Neural cell (in vitro differentiated cells): ENCODE results near the gene UBASH3A. TPM values are rescaled to one million over a fixed set of nuclear protein-coding genes. Genes with fewer than 3 reads are reported as not detected.

Experiments
- H2AFZ ChIP-seq: fragments of 200-600, 300-800 bp; sonication (generic), shearing (Covaris generic); 2 replicates; pipeline ENCODE4 v1.6.0; 2014; ENCODE audit warnings: low read depth, mild to moderate bottlenecking, antibody characterized with exemption, low read length, moderate library complexity
- H3F3A ChIP-seq: fragments of 200-600 bp; shearing (Covaris generic); 2 replicates; pipeline ENCODE4 v1.6.1; 2016; ENCODE audit warnings: mild to moderate bottlenecking, moderate library complexity, mixed read lengths, antibody characterized with exemption, low read length; ENCODE audit not compliant: insufficient read depth, poor library complexity, severe bottlenecking
- H3K27ac ChIP-seq: fragments of 200-600, 300-800 bp; sonication (generic), shearing (Covaris generic); 2 replicates; pipeline ENCODE4 v1.5.1; 2014; ENCODE audit warnings: mild to moderate bottlenecking, low read length, moderate library complexity
- H3K27me3 ChIP-seq: fragments of 300-800, 200-600 bp; sonication (generic), shearing (Covaris generic); 2 replicates; pipeline ENCODE4 v1.6.0; 2014; ENCODE audit warnings: mild to moderate bottlenecking, low read depth, low read length, moderate library complexity; ENCODE audit not compliant: insufficient read depth
- H3K36me3 ChIP-seq: fragments of 300-800, 200-600 bp; sonication (generic), shearing (Covaris generic); 2 replicates; pipeline ENCODE4 v1.5.1; 2014; ENCODE audit warnings: mild to moderate bottlenecking, antibody characterized with exemption, low read length, moderate library complexity; ENCODE audit not compliant: insufficient read depth
- H3K4me2 ChIP-seq: fragments of 300-800, 200-600 bp; sonication (generic), shearing (Covaris generic); 2 replicates; pipeline ENCODE4 v1.6.0; 2014; ENCODE audit warnings: mild to moderate bottlenecking, low read length
- H3K4me3 ChIP-seq: fragments of 300-800, 200-600 bp; sonication (generic), shearing (Covaris generic); 2 replicates; pipeline ENCODE4 v1.5.1; 2014; ENCODE audit warnings: mild to moderate bottlenecking, low read length, moderate library complexity
- H3K79me2 ChIP-seq: fragments of 200-600 bp; shearing (Covaris generic); replicated peaks from 2 replicates; pipeline ENCODE4 v1.6.0; 2014; ENCODE audit warnings: mild to moderate bottlenecking, low read length, moderate library complexity; ENCODE audit not compliant: insufficient read depth
- H3K9ac ChIP-seq: fragments of 300-800, 200-600 bp; sonication (generic), shearing (Covaris generic); 2 replicates; pipeline ENCODE4 v1.6.1; 2016; ENCODE audit warnings: mild to moderate bottlenecking, low read length, mixed read lengths
- H3K9me2 ChIP-seq: fragments of 200-600 bp; shearing (Covaris generic); 2 replicates; pipeline ENCODE4 v1.6.1; 2016; ENCODE audit warnings: mild to moderate bottlenecking, low read length, mixed read lengths; ENCODE audit not compliant: insufficient read depth
- H3K9me3 ChIP-seq: fragments of 200-600, 300-800 bp; sonication (generic), shearing (Covaris generic); 2 replicates; pipeline ENCODE4 v1.6.1; 2016; ENCODE audit warnings: mild to moderate bottlenecking, mixed run types, low read length, moderate library complexity, mixed read lengths
- H4K20me1 ChIP-seq: fragments of 200-600 bp; shearing (Covaris generic); 2 replicates; pipeline ENCODE4 v1.6.1; 2016; ENCODE audit warnings: mild to moderate bottlenecking, mixed run types; ENCODE audit not compliant: insufficient read depth
- EP300 ChIP-seq: fragments of 450-650 bp; conservative IDR thresholded peaks from 2 replicates; pipeline ENCODE4 v1.6.1; 2014; ENCODE audit warnings: antibody characterized with exemption, mild to moderate bottlenecking, moderate library complexity; ENCODE audit not compliant: poor library complexity, severe bottlenecking
- EZH2 ChIP-seq: fragments of 200-600, 300-800 bp; shearing (Covaris generic), sonication (generic); IDR thresholded peaks from 2 replicates; pipeline ENCODE4 v1.6.1; 2014; ENCODE audit warnings: antibody characterized with exemption, low read length, borderline replicate concordance, mild to moderate bottlenecking; ENCODE audit not compliant: insufficient read depth, poor library complexity, severe bottlenecking
- MXI1 ChIP-seq: fragments of 450-650 bp; conservative IDR thresholded peaks from 2 replicates; pipeline ENCODE4 v1.6.1; 2014; ENCODE audit warnings: antibody characterized with exemption, mild to moderate bottlenecking; ENCODE audit not compliant: poor library complexity, severe bottlenecking
- POLR2AphosphoS5 ChIP-seq: IDR thresholded peaks from 2 replicates; pipeline ENCODE4 v1.6.1; 2012
- RAD21 ChIP-seq: fragments of 450-650 bp; conservative IDR thresholded peaks from 2 replicates; pipeline ENCODE4 v1.6.1; 2014; ENCODE audit warnings: antibody characterized with exemption, mild to moderate bottlenecking, moderate library complexity
- SMC3 ChIP-seq: fragments of 450-650 bp; conservative IDR thresholded peaks from 2 replicates; pipeline ENCODE4 v1.6.1; 2014; ENCODE audit warnings: antibody characterized with exemption, mild to moderate bottlenecking, moderate library complexity; ENCODE audit not compliant: poor library complexity
- TAF1 ChIP-seq: IDR thresholded peaks from 2 replicates; pipeline ENCODE4 v1.6.1; 2012; ENCODE audit warnings: low read depth
- polyA plus RNA-seq: library from polyadenylated mRNA; depleted of rRNA; stranded (reverse); fragments of >200 nt; gene quantifications from 2 replicates; pipeline ENCODE4 v1.2.3, GENCODE V29; 2014
- TF ChIP-seq, protein P1 (sequence below): fragments of 450-650 bp; IDR thresholded peaks from 2 replicates; pipeline ENCODE4 v1.5.1; 2014; ENCODE audit warnings: antibody characterized with exemption, mild to moderate bottlenecking, moderate library complexity; ENCODE audit not compliant: poor library complexity, severe bottlenecking
- TF ChIP-seq, protein P2 (sequence below): IDR thresholded peaks from 2 replicates; pipeline ENCODE4 v1.6.1; 2012; ENCODE audit warnings: borderline replicate concordance

The UBASH3A gene
- polyA plus RNA-seq, 1 donor from 2014 or later: not detected

DNA sequence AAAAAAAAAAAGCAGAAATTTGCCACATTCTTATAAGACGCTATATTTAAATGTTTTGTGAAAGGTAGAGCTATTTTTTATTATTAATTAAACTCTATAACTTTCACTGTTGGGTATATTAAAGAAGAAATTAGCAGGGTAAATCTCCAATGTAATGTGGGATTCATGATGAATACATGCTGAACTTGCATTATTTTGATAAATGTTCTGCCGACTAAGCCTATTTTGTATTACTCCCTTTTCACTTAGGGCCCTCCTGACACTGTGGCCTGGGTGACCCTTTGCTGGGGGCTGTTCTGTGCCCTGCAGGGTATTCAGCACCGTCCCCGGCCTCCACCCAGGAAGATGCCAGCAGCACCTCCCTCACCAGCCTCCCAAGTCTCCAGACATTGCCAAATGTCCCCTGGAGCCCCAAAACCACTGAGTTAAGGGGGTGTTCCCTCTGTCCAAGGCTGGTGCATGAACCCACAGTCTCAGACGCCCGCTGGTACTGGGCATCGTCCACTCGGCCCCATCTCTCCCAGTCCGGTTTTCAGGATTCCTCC is 69.9 kb downstream of the UBASH3A start:
- H3K9me2 ChIP-seq: no peaks in the 10 kb centered on the region
- no peaks in the 10 kb centered on the region for H3K27me3 ChIP-seq
- no peak overlapping the region for H3K4me2 ChIP-seq
- no peak overlapping the region for H3K9ac ChIP-seq
- H4K20me1 ChIP-seq: no peaks in the 10 kb centered on the region
- H2AFZ ChIP-seq: no peak overlapping the region
- no peak for TF ChIP-seq RAD21
- TF ChIP-seq, protein P1, sequence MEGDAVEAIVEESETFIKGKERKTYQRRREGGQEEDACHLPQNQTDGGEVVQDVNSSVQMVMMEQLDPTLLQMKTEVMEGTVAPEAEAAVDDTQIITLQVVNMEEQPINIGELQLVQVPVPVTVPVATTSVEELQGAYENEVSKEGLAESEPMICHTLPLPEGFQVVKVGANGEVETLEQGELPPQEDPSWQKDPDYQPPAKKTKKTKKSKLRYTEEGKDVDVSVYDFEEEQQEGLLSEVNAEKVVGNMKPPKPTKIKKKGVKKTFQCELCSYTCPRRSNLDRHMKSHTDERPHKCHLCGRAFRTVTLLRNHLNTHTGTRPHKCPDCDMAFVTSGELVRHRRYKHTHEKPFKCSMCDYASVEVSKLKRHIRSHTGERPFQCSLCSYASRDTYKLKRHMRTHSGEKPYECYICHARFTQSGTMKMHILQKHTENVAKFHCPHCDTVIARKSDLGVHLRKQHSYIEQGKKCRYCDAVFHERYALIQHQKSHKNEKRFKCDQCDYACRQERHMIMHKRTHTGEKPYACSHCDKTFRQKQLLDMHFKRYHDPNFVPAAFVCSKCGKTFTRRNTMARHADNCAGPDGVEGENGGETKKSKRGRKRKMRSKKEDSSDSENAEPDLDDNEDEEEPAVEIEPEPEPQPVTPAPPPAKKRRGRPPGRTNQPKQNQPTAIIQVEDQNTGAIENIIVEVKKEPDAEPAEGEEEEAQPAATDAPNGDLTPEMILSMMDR: no peak
- TF ChIP-seq, protein P2, sequence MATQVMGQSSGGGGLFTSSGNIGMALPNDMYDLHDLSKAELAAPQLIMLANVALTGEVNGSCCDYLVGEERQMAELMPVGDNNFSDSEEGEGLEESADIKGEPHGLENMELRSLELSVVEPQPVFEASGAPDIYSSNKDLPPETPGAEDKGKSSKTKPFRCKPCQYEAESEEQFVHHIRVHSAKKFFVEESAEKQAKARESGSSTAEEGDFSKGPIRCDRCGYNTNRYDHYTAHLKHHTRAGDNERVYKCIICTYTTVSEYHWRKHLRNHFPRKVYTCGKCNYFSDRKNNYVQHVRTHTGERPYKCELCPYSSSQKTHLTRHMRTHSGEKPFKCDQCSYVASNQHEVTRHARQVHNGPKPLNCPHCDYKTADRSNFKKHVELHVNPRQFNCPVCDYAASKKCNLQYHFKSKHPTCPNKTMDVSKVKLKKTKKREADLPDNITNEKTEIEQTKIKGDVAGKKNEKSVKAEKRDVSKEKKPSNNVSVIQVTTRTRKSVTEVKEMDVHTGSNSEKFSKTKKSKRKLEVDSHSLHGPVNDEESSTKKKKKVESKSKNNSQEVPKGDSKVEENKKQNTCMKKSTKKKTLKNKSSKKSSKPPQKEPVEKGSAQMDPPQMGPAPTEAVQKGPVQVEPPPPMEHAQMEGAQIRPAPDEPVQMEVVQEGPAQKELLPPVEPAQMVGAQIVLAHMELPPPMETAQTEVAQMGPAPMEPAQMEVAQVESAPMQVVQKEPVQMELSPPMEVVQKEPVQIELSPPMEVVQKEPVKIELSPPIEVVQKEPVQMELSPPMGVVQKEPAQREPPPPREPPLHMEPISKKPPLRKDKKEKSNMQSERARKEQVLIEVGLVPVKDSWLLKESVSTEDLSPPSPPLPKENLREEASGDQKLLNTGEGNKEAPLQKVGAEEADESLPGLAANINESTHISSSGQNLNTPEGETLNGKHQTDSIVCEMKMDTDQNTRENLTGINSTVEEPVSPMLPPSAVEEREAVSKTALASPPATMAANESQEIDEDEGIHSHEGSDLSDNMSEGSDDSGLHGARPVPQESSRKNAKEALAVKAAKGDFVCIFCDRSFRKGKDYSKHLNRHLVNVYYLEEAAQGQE: no peak
- no peak for TF ChIP-seq EP300
- TF ChIP-seq SMC3: no peak
- TF ChIP-seq EZH2: no peak
- no peak for TF ChIP-seq POLR2AphosphoS5
- no peak for TF ChIP-seq MXI1
- H3K9me3 ChIP-seq: no peaks in the 10 kb centered on the region
- no peaks in the 10 kb centered on the region for H3K79me2 ChIP-seq
- no peaks in the 10 kb centered on the region for H3F3A ChIP-seq
- no peak overlapping the region for H3K27ac ChIP-seq
- no peaks in the 10 kb centered on the region for H3K36me3 ChIP-seq
- H3K4me3 ChIP-seq: no peak overlapping the region

- H3K27me3 ChIP-seq: no peaks in the 10 kb centered on the region
- no peaks in the 10 kb centered on the region for H3K36me3 ChIP-seq
- no peak overlapping the region for H3K9ac ChIP-seq
- no peaks in the 10 kb centered on the region for H3K9me3 ChIP-seq
- no peak overlapping the region for H3K27ac ChIP-seq
- H2AFZ ChIP-seq: no peak overlapping the region
- no peak overlapping the region for H3K4me3 ChIP-seq
- H3K4me2 ChIP-seq: no peak overlapping the region
- no peaks in the 10 kb centered on the region for H3F3A ChIP-seq
- no peaks in the 10 kb centered on the region for H4K20me1 ChIP-seq
- no peaks in the 10 kb centered on the region for H3K79me2 ChIP-seq
- TF ChIP-seq MXI1: no peak
- TF ChIP-seq EP300: no peak
- TF ChIP-seq, protein P2: no peak
- TF ChIP-seq SMC3: no peak
- no peak for TF ChIP-seq POLR2AphosphoS5
- TF ChIP-seq, protein P1: no peak
- no peak for TF ChIP-seq EZH2
- no peak for TF ChIP-seq TAF1
- TF ChIP-seq RAD21: no peak
- H3K9me2 ChIP-seq: no peaks in the 10 kb centered on the region
Observed at GRCh38 chr21:42474043-42474831, 70.5 kb downstream of the UBASH3A start.
